HK-2 (cell line): Measurements from ENCODE around the gene MICALL2.

Source experiments
- DNase-seq: peaks from one replicate; pipeline ENCODE4 v3.0.0-alpha.2; 2018; ENCODE audit not compliant: unreplicated experiment

Gene MICALL2

GRCh38 chr7:1394371-1394770, 64.9 kb downstream of the MICALL2 start:
- DNase-seq: no peak

- no peak for DNase-seq
These were observed 65.8 kb downstream of the MICALL2 start for GRCh38 chr7:1393421-1393820.

DNA sequence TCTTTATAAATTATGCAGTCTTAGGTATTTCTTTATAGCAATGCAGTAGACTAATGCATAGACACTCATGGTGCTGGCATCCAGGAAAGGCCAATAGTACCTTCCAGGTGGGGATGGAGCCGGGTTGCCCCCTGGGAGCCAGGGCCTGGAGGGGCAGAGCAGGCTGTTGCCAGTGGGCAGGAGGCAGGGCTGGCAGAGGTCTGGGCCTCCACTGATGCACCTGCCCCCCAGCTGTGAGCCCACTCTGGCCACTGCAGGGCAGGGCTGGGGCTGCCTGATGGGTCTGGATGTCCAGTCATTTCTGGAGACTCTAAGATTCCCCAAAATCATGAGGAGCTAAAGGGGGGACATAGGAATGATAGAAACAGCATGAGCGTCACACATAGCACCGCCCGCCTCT, 66.7 kb downstream of the MICALL2 start:
- no peak for DNase-seq

- no peak for DNase-seq
These were observed 67.8 kb downstream of the MICALL2 start for GRCh38 chr7:1391449-1391848.

DNA sequence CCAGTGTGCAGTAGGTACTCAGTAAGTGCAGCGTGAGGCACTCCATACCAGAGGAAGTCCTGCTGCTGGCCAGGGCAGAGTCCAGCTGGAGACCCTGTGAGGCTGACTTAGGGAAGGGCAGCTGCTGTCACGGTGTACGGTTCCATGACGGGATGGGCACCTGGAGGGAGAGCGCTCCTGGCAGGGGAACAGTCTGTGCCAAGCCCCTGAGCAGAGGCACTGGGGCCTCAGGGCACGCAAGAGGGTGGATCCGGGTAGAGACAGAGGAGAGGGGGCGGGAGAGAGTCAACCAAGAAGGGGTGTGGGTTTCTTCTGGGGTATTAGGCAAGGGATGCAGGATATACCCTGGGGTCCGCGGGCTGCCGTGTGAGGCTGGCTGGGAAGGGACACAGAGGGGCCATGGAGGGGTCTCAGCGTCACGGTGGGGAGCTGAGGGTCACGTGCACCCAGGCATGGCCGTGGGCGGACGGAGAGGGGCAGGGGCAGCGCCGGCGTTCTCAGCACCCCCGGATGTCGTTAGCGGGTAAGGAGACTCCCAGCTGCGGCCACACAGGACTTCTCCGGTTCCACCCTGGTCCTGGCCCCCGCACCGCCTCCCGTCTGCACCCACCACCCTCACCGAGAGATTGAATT, 70.5 kb downstream of the MICALL2 start:
- no peak for DNase-seq

DNA sequence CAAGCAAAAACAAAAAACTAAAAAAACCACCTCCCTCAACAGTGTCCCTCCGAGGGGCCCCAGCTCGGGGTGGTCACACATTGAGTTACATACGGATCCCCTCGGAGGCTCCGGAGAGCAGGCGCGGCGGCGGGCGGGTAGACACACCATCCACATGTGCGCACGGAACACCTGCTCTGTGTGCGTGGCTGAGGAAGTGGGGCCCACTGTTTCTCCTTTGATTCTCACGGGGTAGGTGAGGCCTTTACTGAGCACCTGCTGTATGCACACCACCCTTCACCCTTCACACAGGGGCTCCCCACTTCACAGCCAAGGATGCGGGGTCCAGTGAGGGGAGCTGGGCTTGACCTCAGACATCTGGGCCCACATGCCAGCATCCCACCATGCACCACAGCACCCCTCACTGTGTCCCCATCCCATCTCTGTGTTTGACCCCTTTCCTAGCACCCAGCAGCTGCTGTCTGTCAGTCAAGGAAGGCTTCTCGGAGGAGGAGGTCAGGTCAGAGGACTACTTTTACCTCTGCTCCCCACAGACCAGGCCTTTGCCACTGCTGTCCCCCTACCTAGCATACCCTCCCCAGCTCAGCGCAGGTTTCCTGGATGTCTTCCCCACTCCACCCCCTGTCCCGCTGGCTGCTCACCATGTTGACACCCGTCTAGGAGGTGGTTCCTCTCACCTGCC, 71.1 kb downstream of the MICALL2 start:
- no peak for DNase-seq

DNA sequence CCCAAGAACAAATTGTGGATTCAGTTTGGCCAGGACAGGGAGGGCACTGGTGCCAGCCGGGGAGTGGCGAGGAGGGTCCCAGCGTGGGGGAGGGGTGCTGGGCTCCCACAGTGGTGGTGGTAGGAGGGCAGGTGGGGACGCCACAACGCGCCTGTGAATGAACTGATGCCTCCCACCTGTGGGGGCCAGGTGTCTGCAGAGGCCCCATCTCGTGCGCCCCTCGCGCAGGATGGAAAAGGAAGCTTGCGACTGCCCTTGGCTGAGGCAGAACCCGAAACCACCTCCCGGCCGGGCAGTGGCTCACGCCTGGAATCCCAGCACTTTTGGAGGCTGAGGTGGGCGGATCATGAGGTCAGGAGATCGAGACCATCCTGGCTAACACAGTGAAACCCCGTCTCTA, 72.0 kb downstream of the MICALL2 start:
- DNase-seq: no peak

- DNase-seq: no peak
These were observed 72.5 kb downstream of the MICALL2 start for GRCh38 chr7:1386623-1387220.

- no peak for DNase-seq
These were observed 73.3 kb downstream of the MICALL2 start for GRCh38 chr7:1385809-1386622.

GRCh38 chr7:1385086-1385808, 74.0 kb downstream of the MICALL2 start:
- DNase-seq: no peak
